Measurements from ENCODE around the gene ALDH9A1. TPM values are rescaled to one million over a fixed set of nuclear protein-coding genes. Genes with fewer than 3 reads are reported as not detected.

The ALDH9A1 gene
- total RNA-seq, 6 experiments from 2014 or later, result 63.2 to 69.9 (median 66.6) TPM

DNA sequence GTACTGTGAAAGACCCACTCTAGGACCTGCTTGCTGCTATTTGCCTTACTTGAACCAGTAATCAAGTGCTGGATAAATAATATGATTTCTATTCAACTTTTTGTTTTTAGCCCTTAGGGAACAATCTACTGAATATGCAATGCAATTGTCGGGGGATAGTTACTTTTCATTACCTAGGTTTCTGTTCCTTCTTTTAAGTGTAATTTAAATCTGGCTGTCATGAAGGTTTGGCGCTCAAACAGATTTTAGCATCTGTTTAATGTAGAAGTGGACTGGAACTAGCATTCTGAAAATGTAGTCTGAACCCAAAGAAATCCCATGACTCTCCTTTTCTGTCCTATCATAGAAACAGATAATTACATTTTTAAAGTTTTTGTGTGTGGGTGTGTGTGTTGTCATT lies 62.5 kb downstream of the ALDH9A1 start:
- DNase-seq, result no peak
- H3K27me3 Mint-ChIP-seq (ENCODE audit: insufficient read depth), result no peaks in the 10 kb centered on the region
- H3K27ac Mint-ChIP-seq, result no peak overlapping the region
- peaks cover 5% of the 10 kb centered on the region for H3K36me3 Mint-ChIP-seq (ENCODE audit: low read depth)
- TF ChIP-seq, protein P1, sequence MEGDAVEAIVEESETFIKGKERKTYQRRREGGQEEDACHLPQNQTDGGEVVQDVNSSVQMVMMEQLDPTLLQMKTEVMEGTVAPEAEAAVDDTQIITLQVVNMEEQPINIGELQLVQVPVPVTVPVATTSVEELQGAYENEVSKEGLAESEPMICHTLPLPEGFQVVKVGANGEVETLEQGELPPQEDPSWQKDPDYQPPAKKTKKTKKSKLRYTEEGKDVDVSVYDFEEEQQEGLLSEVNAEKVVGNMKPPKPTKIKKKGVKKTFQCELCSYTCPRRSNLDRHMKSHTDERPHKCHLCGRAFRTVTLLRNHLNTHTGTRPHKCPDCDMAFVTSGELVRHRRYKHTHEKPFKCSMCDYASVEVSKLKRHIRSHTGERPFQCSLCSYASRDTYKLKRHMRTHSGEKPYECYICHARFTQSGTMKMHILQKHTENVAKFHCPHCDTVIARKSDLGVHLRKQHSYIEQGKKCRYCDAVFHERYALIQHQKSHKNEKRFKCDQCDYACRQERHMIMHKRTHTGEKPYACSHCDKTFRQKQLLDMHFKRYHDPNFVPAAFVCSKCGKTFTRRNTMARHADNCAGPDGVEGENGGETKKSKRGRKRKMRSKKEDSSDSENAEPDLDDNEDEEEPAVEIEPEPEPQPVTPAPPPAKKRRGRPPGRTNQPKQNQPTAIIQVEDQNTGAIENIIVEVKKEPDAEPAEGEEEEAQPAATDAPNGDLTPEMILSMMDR (IDR thresholded peaks at IDR 0.05), result no peak
- no peaks in the 10 kb centered on the region for H3K9me3 Mint-ChIP-seq
- H3K4me1 Mint-ChIP-seq (ENCODE audit: low read depth), result peaks cover 26% of the 10 kb centered on the region
- H3K4me3 Mint-ChIP-seq, result no peak overlapping the region

DNA sequence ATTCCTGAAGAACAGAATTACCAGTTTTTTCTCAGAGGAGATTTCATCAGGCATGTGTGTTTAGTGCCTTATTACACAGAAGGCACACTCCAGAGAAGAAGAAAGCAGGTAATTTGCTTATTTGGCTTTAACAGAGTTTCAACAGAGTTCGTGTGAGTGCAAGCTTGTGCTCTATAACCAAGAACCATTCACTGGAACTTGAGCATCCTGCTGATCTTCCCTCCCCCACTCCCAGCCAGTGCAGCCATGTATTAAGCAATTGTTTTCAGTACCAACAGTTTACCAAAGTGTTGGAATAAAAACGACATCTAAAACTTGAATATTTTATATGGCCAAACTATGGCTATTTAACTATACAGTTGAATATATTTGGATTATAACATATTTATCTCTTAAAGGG lies 63.0 kb downstream of the ALDH9A1 start:
- Mint-ChIP-seq H3K4me1 (ENCODE audit: low read depth) (peaks cover 25% of the 10 kb centered on the region), H3K4me3 (no peak overlapping the region), H3K9me3 (no peaks in the 10 kb centered on the region), H3K27ac (no peak overlapping the region), H3K27me3 (ENCODE audit: insufficient read depth) (no peaks in the 10 kb centered on the region), H3K36me3 (ENCODE audit: low read depth) (peaks cover 5% of the 10 kb centered on the region)
- no peak for DNase-seq
- TF ChIP-seq, protein P1 (IDR thresholded peaks at IDR 0.05), result no peak

DNA sequence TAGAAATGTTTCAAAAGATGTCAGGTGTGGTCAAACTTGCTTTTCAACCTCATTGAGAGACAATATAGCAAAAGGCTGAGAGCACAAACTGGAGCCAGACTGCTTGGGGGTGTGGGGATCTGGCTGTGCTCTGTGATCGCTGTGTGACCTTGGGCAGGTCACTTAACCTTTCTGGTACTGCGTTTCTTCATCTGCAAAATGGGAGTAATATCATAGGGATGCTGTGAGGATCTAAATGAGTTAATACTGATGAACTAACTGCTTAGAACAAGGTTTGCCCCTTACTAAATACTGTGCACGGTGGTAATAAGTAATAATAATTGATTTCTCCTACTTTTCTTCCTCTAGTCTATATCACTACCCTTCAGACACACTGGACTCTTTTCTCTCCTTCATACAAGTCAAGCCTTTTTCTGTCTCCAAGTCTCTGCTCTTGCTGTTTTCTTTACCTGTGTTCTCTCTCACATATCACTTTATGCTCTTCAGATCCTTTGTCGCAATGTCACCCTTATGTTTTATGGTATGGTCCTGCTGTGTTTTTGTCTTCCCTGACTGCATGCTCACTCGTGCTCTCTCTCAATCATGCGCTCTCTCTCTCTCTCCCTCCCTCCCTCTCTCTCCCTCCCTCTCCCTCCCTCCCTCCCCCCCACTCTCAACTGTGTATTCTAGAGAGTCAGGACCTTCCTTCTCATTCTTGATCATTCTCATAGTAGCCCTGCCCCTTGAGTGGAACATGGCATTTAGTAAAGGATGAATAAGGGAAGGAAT lies 64.0 kb downstream of the ALDH9A1 start:
- Mint-ChIP-seq H3K27me3 (ENCODE audit: insufficient read depth) (no peaks in the 10 kb centered on the region), H3K4me1 (ENCODE audit: low read depth) (peaks cover 23% of the 10 kb centered on the region), H3K9me3 (no peaks in the 10 kb centered on the region), H3K4me3 (no peak overlapping the region; the same call in 1 of the 2 replicates), H3K27ac (peak overlapping the region; percentile 39), H3K36me3 (ENCODE audit: low read depth) (no peaks in the 10 kb centered on the region)
- TF ChIP-seq, protein P1 (IDR thresholded peaks at IDR 0.05), result no peak
- DNase-seq, result no peak

DNA sequence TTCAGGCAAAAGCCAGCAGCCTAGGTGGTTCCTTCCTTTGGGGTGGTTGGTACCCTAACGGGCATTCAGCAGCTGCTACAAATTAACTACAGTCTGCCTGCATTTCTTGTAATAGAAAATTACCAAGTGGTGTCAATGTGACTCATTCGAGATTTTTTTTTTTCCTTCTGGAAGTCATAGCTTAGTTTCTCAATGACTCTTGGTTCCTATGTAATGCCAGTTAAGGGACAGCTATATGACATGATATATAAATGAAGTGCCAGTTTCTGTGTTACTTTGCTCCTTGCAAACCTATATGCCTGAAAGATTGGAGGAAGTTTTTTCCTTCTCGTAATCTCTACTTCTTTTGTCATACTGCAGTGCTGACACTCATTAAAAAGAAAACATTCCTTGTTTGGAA lies 64.7 kb downstream of the ALDH9A1 start:
- Mint-ChIP-seq H3K27me3 (ENCODE audit: insufficient read depth) (no peaks in the 10 kb centered on the region), H3K4me1 (ENCODE audit: low read depth) (peaks cover 23% of the 10 kb centered on the region), H3K4me3 (no peak overlapping the region; the same call in 1 of the 2 replicates), H3K9me3 (no peaks in the 10 kb centered on the region), H3K36me3 (ENCODE audit: low read depth) (no peaks in the 10 kb centered on the region), H3K27ac (peak overlapping the region; percentile 39)
- TF ChIP-seq, protein P1 (IDR thresholded peaks at IDR 0.05), result no peak
- peak; percentile 40 for DNase-seq

DNA sequence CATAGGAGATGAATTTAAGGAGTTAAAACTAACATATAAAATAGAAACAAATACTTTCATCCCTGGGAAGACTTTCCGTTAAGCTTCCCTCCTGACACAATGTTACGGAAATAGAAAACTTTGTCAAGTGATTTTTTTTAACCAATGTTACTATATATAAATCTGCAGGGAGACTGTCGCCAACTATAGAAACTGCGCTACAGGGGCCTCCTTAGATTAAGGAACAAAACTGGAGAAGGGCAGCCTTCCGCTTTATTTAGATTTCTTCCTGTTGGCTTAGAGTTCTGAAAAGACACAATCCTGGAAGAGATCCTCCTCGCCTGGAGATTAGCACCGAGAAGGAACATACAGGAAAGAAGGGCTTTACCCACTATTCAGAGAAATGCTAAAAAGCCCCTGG lies 65.9 kb downstream of the ALDH9A1 start:
- peaks cover 15% of the 10 kb centered on the region for H3K4me1 Mint-ChIP-seq (ENCODE audit: low read depth)
- no peak overlapping the region for H3K27ac Mint-ChIP-seq
- H3K36me3 Mint-ChIP-seq (ENCODE audit: low read depth), result no peaks in the 10 kb centered on the region
- DNase-seq, result no peak
- TF ChIP-seq, protein P1 (IDR thresholded peaks at IDR 0.05), result no peak
- no peak overlapping the region for H3K4me3 Mint-ChIP-seq
- H3K9me3 Mint-ChIP-seq, result no peaks in the 10 kb centered on the region
- no peaks in the 10 kb centered on the region; the same call in 1 of the 2 replicates for H3K27me3 Mint-ChIP-seq (ENCODE audit: insufficient read depth)

Data from HFFc6 (cell line).